ENCODE measurements around the gene SPNS3. TPM values are rescaled to one million over a fixed set of nuclear protein-coding genes. Genes with fewer than 3 reads are reported as not detected.

SPNS3 gene
- total and polyA plus RNA-seq, 2 donors (not counting 3 experiments of a cell fraction or from before 2014, with no cell fraction given) = 0.18 to 0.66 TPM

GRCh38 chr17:4479982-4480751 is 46.4 kb downstream of the SPNS3 start:
- FAIRE-seq = no peak
- dilution Hi-C loops (cut with MboI; ENCODE audit: extremely low pct_ligation_motif_present, low sequenced_read_pairs) (no loop called here), intact Hi-C loops (cut with micrococcal nuclease) (no loop called here)
- TF ChIP-seq MYC (IDR thresholded peaks at IDR 0.05; ENCODE audit: low read depth, low read length) = no peak
- TF ChIP-seq POLR2AphosphoS5 (IDR thresholded peaks at IDR 0.05; ENCODE audit: insufficient read depth, low read depth, low read length) = no peak
- no peak for TF ChIP-seq EZH2 (IDR thresholded peaks at IDR 0.05; ENCODE audit: borderline replicate concordance, low read depth, low read length, severe bottlenecking)
- TF ChIP-seq MAX (IDR thresholded peaks at IDR 0.05; ENCODE audit: insufficient read depth, insufficient read length) = no peak
- no peak for TF ChIP-seq POLR2A (IDR thresholded peaks at IDR 0.05; ENCODE audit: low read depth, low read length)
- no peak for TF ChIP-seq GATA2 (IDR thresholded peaks at IDR 0.05; ENCODE audit: insufficient read depth, insufficient read length, low read depth, low read length)
- TF ChIP-seq, protein P1, sequence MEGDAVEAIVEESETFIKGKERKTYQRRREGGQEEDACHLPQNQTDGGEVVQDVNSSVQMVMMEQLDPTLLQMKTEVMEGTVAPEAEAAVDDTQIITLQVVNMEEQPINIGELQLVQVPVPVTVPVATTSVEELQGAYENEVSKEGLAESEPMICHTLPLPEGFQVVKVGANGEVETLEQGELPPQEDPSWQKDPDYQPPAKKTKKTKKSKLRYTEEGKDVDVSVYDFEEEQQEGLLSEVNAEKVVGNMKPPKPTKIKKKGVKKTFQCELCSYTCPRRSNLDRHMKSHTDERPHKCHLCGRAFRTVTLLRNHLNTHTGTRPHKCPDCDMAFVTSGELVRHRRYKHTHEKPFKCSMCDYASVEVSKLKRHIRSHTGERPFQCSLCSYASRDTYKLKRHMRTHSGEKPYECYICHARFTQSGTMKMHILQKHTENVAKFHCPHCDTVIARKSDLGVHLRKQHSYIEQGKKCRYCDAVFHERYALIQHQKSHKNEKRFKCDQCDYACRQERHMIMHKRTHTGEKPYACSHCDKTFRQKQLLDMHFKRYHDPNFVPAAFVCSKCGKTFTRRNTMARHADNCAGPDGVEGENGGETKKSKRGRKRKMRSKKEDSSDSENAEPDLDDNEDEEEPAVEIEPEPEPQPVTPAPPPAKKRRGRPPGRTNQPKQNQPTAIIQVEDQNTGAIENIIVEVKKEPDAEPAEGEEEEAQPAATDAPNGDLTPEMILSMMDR (IDR thresholded peaks at IDR 0.05; ENCODE audit: extremely low read depth in 1 of 2, insufficient read depth in 1 of 2, low read depth in 1 of 2, low read length in 2 of 2) = no peak
- no peak for TF ChIP-seq JUN (IDR thresholded peaks at IDR 0.05; ENCODE audit: borderline replicate concordance, insufficient read depth, insufficient read length, low read depth)
- no peak for TF ChIP-seq FOS (IDR thresholded peaks at IDR 0.05; ENCODE audit: borderline replicate concordance, insufficient read depth, low read length)
- no TSS peak for BruUV-seq (replicated peaks)
- Histone ChIP-seq H3K9me3 (replicated peaks; ENCODE audit: control insufficient read depth, insufficient read depth, low read length) (no peaks in the 10 kb centered on the region), H2AFZ (ENCODE audit: low read depth, low read length) (no peak overlapping the region), H3K4me3 (replicated peaks in 1 of 3; ENCODE audit: insufficient read depth in 1 of 3, low read depth in 1 of 3, low read length in 3 of 3) (no peak overlapping the region), H3K27me3 (ENCODE audit: control insufficient read depth in 2 of 2, insufficient read depth in 2 of 2, low read length in 2 of 2) (no peaks in the 10 kb centered on the region), H4K20me1 (replicated peaks; ENCODE audit: control insufficient read depth, extremely low read depth, insufficient read depth, low read length) (no peaks in the 10 kb centered on the region), H3K9ac (replicated peaks; ENCODE audit: extremely low read depth, insufficient read depth, low read length) (no peak overlapping the region), H3K36me3 (ENCODE audit: control insufficient read depth in 2 of 2, extremely low read depth in 1 of 2, insufficient read depth in 2 of 2, low read length in 2 of 2) (no peaks in the 10 kb centered on the region), H3K4me2 (ENCODE audit: insufficient read depth, low read length) (no peak overlapping the region), H3K9me1 (replicated peaks; ENCODE audit: control insufficient read depth, extremely low read depth, insufficient read depth, low read length) (no peaks in the 10 kb centered on the region), H3K79me2 (ENCODE audit: control insufficient read depth, insufficient read depth, low read length) (no peaks in the 10 kb centered on the region), H3K4me1 (ENCODE audit: control insufficient read depth, extremely low read depth, insufficient read depth, low read length) (peaks cover 13% of the 10 kb centered on the region), H3K27ac (ENCODE audit: insufficient read depth, low read depth, low read length) (no peak overlapping the region)
- DNase-seq (ENCODE audit: low read depth, low spot score) = no peak
- ChIA-PET POLR2A (no interaction called here), CTCF (interaction anchor here (1.4 to 1.6 kb wide), 2 partner anchors 15 to 87 kb away, joined by 3 to 4 read pairs; no protein-coding TSS in a partner anchor)

Data from endothelial cell of umbilical vein (primary cell).